Fibroblast of skin of left biceps (primary cell): ENCODE measurements around the gene WDR87.
"Not testable (repeated sequence)": the region's sequence is repeated elsewhere in the genome, so short reads cannot be mapped to it uniquely, and the experiment has no call there.

ENCODE experiments used
- DNase-seq, 2 experiments: peaks; one replicate each; pipeline ENCODE4 v3.0.0-alpha.2; 2013; ENCODE audit warnings: low read depth in 2 of 2

The WDR87 gene

DNA sequence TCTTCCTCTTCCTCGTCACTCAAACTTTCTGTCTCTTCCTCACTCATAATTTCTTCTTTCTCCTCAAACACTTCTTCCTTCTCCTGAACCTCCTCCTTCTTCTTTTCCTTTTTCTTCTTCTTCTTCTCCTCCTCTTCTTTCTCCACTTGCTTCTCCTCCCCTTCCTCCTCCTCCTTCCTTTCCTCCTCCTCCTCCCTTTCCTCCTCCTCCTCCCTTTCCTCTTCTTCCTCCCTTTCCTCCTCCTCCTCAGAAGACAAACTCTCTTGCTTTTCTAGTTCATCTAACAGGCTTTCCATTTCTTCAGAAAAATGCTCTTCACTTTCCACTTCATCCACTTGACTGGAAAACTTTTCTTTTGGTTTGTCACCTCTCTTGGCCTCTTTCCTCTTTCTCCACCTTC lies 19.8 kb downstream of the WDR87 start:
- no peak for DNase-seq

DNA sequence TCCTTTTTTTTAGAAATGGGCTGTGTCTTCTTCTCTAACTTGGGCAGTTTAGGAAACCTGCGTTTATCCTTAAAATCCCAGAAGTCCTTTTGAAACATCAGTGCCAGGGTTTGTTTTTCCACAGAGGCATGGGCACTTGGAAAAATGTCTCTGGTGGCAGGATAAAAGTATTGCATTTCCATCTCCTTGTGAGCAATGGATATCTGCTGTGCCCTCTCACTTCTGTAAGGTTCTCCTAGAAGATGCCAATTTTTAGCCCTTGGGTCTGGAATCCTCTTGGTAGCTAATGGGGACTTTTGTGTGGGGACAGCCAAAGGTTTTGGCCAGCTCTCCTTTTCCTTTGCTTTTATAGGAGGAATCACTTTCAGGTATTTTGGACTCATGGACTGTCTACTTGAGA lies 21.0 kb downstream of the WDR87 start:
- DNase-seq: no peak

DNA sequence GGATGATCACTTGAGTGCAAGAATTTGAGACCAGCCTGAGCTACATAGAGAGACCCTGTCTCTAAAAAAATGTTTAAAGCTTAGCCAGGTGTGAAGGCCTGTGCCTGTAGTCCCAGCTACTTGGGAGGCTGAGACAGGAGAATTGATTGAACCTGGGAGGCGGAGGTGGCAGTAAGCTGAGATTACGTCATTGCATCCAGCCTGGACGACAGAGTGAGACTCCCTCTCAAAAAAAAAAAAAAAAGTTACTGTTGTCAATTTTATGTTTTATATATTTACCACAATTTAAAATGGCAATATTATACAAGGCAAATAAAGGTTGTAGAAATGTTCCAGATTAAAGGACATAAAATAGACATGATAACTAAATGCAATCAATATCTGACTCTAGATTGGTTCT lies 29.2 kb downstream of the WDR87 start:
- DNase-seq: no peak

DNA sequence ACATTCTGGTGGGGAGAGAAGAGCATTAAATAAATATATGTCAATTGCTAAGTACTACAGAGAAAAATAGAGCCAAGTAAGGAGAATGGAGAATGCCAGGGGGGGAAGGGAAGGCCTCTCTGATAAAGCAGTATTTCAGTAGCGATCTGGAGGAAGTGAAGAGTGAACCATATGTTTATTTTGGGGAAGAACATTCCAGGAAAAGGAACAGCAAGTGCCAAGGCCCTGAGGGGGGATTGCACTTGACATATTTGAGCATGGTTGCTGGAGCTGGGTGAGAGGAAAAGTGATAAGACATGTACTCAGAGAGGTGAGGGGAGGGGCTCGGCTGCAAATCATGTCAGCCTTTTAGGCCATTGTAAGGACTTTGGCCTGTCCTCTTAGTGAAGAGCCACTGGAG lies 30.4 kb downstream of the WDR87 start:
- no peak for DNase-seq

DNA sequence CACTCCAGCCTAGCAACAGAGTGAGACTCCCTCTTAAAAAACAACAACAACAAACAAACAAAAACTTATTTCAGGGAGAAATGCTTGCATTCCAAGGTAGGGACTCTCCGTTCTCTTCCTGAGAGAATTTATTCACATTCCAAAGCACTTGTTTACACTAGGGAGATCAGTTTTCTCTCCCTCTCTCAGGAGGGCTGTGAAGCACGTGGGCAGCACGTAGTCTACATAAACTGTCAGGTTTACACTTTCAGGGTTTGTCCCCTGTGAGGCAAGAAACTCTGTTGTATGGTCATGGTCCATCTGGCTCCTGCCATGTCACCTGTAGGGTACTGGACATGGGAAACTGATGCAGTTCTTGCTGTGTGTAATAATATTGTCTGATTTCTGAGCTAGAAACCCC lies 31.6 kb downstream of the WDR87 start:
- DNase-seq: no peak

DNA sequence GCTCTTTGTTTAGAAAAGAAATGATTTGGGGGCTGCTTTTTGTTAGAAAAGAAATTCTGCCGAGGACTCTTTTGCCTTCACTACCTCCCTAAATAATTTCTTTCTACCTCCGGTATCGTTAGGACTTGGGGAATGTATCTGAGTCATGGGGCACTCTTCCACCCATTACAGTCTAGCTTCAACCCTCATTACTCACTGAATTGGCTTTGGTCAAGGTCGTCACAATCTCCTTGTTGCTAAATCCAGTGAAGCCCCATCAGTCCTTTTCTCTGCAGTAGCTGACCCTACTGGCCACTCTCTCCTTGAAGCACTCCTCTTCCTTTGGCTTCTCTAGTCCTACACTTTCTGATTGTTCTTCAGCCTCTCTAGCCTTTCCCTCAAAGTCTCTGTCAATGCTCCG lies 34.0 kb downstream of the WDR87 start:
- no peak for DNase-seq

DNA sequence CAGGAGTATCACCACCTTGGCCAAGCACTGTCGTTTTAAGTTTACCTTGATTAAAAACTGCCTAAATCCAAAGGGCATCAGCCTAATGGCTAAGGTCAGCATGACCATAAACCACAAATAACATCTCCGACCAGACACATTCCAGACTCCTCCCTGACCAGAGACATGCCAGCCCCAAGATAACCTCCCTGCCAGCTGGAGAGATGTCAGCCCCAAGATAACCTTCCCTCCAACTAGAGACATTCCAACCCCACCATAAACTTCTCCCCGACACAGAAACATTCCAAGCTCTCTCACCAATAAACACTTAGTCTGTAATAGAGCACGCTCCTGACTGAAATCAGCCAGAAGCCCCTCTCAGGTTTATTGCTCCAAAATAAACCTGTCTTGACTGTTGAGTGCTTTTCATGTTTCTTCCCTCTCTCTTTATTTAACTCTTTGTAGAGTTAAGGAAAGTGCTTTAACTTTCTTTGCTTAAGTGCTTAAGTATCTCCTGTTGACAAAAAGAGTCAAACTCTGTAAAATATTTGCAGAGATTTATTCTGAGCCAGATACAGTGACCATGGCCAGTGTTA lies 36.5 kb downstream of the WDR87 start:
- DNase-seq: no peak

DNA sequence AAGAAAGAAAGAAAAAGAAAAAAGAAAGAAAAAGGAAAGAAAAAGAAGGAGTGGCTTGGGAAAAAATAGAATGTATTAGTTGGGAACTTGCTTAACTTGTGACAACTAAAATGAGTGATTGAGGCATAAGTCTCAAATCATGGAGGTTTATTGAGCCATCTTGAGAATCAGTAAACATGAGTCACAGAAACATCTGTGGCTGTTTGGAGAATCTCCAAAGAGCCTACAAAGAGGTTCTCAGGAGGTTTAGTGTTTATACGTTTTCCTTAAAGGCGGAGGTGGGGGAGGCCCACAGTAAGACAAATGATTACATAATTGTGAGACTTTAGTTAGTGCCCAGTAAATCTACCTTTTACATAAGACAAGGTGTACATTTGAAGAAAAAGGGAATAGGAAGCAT lies 38.6 kb downstream of the WDR87 start:
- DNase-seq: no peak

DNA sequence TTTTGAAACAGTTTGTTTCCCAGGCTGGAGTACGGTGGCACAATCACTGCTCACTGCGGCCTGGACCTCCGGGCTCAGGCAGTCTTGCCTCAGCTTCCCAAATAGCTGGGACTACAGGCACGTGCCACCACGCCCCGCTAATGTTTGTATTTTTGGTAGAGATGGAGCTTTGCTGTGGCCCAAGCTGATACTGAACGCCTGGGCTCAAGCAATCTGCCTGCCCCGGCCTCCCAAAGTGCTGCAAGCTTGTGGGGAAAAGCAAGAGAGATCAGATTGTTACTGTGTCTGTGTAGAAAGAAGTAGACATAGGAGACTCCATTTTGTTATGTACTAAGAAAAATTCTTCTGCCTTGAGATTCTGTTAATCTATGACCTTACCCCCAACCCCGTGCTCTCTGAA lies 40.5 kb downstream of the WDR87 start:
- not testable (repeated sequence) for DNase-seq

DNA sequence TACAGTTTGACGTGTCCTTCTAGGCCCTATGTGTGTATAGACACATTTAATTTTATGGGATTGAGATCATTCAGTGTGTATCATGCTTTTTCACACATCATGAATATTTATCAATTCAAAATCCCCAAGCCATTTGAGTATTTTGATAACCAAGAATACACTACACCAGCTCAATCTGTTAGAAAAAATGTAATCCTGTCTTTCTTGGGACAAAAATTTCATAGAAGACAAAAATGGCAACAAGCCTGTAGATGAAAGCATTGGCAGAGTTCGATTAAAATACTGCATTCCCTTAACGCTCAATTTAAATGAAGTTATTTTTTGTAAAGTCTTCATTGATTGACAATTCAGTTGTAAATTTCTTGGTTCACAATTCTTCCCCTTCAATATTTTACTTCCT lies 41.9 kb downstream of the WDR87 start:
- no peak for DNase-seq

DNA sequence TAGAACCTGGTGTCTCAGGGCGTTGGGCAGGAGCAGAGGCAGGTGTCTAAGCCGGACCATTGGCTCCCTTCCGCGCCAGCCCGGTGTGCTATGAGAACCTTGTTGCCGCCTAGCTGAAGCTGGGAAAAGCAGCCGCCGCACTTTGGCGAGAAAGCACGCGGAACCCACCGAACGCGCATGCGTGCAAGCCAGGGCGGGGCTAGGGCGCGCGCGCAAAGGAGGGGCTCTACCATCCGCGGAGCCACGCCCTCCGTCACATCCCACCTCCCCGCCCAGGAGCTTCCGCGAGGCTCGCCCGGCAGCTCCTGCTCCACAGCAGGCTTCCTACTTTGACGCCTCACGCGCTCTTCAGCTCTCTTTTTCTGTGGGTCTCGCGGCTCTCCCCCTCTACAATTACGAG lies 51.3 kb downstream of the WDR87 start:
- DNase-seq: no peak

DNA sequence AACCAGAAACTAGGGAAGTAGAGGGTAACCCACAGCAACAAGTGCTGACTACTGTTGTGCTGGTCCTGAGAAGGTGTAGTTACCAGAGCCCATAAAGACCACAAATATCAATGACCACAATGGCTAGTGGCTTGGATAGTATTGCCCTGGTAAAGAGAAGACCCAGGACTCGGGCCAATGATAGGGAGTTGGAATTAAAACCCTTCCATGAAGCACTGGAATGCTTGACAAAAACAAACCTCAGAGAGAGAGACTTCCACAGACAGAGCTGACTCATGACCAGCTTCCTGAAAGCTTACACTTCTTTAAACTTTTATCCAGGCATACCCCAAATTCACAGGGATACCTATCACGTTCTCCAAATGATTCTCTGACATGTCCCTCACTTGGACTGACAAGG lies 60.5 kb downstream of the WDR87 start:
- DNase-seq: no peak
